ENCODE measurements around the gene KRT5. TPM values are rescaled to one million over a fixed set of nuclear protein-coding genes. Genes with fewer than 3 reads are reported as not detected.

Gene KRT5
- total and polyA plus RNA-seq, 2 donors (not counting 3 experiments of a cell fraction or from before 2014, with no cell fraction given), result 0.32 to 0.86 TPM

DNA sequence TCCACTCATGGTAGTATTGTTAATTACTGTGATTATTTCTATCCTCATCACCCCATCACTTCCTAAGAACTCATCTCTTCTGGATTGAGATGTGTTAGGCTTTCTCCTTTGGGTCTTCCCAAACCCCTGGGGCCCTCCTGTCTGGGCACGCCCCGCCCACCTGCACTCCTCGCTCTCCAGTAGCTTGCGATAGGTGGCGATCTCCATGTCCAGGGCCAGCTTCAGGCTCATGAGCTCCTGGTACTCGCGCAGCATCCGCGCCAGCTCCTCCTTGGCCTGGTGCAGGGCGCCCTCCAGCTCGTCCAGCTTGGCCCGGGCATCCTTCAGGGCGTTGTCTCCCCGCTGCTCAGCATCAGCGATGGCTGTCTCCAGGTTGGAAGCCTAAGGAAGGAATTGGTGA lies 25.9 kb upstream of the KRT5 start:
- no TSS peak for BruUV-seq (replicated peaks)
- Histone ChIP-seq H3K4me2 (ENCODE audit: insufficient read depth, low read length) (no peak overlapping the region), H3K36me3 (ENCODE audit: control insufficient read depth in 2 of 2, extremely low read depth in 1 of 2, insufficient read depth in 2 of 2, low read length in 2 of 2) (no peaks in the 10 kb centered on the region), H3K4me1 (ENCODE audit: control insufficient read depth, extremely low read depth, insufficient read depth, low read length) (no peaks in the 10 kb centered on the region), H2AFZ (ENCODE audit: low read depth, low read length) (no peak overlapping the region), H3K9me3 (replicated peaks; ENCODE audit: control insufficient read depth, insufficient read depth, low read length) (no peaks in the 10 kb centered on the region), H3K9me1 (replicated peaks; ENCODE audit: control insufficient read depth, extremely low read depth, insufficient read depth, low read length) (no peaks in the 10 kb centered on the region), H3K27ac (ENCODE audit: insufficient read depth, low read depth, low read length) (no peak overlapping the region), H4K20me1 (replicated peaks; ENCODE audit: control insufficient read depth, extremely low read depth, insufficient read depth, low read length) (no peaks in the 10 kb centered on the region), H3K9ac (replicated peaks; ENCODE audit: extremely low read depth, insufficient read depth, low read length) (no peak overlapping the region), H3K27me3 (ENCODE audit: control insufficient read depth in 2 of 2, insufficient read depth in 2 of 2, low read length in 2 of 2) (no peaks in the 10 kb centered on the region), H3K4me3 (replicated peaks in 1 of 3; ENCODE audit: insufficient read depth in 1 of 3, low read depth in 1 of 3, low read length in 3 of 3) (no peak overlapping the region), H3K79me2 (ENCODE audit: control insufficient read depth, insufficient read depth, low read length) (no peaks in the 10 kb centered on the region)
- FAIRE-seq (no peak), DNase-seq (ENCODE audit: low read depth, low spot score) (no peak)
- intact Hi-C loops (cut with micrococcal nuclease) (no loop called here), dilution Hi-C loops (cut with MboI; ENCODE audit: extremely low pct_ligation_motif_present, low sequenced_read_pairs) (no loop called here)
- POLR2A ChIA-PET, result no interaction called here
- TF ChIP-seq MYC (IDR thresholded peaks at IDR 0.05; ENCODE audit: low read depth, low read length), result no peak
- TF ChIP-seq GATA2 (IDR thresholded peaks at IDR 0.05; ENCODE audit: insufficient read depth, insufficient read length, low read depth, low read length), result no peak
- TF ChIP-seq EZH2 (IDR thresholded peaks at IDR 0.05; ENCODE audit: borderline replicate concordance, low read depth, low read length, severe bottlenecking), result no peak
- TF ChIP-seq POLR2AphosphoS5 (IDR thresholded peaks at IDR 0.05; ENCODE audit: insufficient read depth, low read depth, low read length), result no peak
- TF ChIP-seq FOS (IDR thresholded peaks at IDR 0.05; ENCODE audit: borderline replicate concordance, insufficient read depth, low read length), result no peak
- TF ChIP-seq, protein P1, sequence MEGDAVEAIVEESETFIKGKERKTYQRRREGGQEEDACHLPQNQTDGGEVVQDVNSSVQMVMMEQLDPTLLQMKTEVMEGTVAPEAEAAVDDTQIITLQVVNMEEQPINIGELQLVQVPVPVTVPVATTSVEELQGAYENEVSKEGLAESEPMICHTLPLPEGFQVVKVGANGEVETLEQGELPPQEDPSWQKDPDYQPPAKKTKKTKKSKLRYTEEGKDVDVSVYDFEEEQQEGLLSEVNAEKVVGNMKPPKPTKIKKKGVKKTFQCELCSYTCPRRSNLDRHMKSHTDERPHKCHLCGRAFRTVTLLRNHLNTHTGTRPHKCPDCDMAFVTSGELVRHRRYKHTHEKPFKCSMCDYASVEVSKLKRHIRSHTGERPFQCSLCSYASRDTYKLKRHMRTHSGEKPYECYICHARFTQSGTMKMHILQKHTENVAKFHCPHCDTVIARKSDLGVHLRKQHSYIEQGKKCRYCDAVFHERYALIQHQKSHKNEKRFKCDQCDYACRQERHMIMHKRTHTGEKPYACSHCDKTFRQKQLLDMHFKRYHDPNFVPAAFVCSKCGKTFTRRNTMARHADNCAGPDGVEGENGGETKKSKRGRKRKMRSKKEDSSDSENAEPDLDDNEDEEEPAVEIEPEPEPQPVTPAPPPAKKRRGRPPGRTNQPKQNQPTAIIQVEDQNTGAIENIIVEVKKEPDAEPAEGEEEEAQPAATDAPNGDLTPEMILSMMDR (IDR thresholded peaks at IDR 0.05; ENCODE audit: extremely low read depth in 1 of 2, insufficient read depth in 1 of 2, low read depth in 1 of 2, low read length in 2 of 2), result no peak
- TF ChIP-seq JUN (IDR thresholded peaks at IDR 0.05; ENCODE audit: borderline replicate concordance, insufficient read depth, insufficient read length, low read depth), result no peak
- TF ChIP-seq, protein P2, sequence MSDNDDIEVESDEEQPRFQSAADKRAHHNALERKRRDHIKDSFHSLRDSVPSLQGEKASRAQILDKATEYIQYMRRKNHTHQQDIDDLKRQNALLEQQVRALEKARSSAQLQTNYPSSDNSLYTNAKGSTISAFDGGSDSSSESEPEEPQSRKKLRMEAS (IDR thresholded peaks at IDR 0.05; ENCODE audit: insufficient read depth, insufficient read length), result no peak
- no peak for TF ChIP-seq POLR2A (IDR thresholded peaks at IDR 0.05; ENCODE audit: low read depth, low read length)
- CTCF ChIA-PET, result no interaction called here
